GM13977 (cell line): ENCODE measurements around the gene CSPG4.
"Not testable (repeated sequence)": the region's sequence is repeated elsewhere in the genome, so short reads cannot be mapped to it uniquely, and the experiment has no call there.

ENCODE experiments used
- DNase-seq: peaks from one replicate; pipeline ENCODE4 v3.0.0; 2012; ENCODE audit warnings: low spot score
- in situ Hi-C: fragments of 300-500 bp; cut with MboI; formaldehyde crosslinking; loops from one replicate; pipeline ENCODE4 v1.12.0; 2022; ENCODE audit warnings: low sequenced_read_pairs, low pct_unique_long_range_greater_than_20kb, mixed read lengths, inconsistent platforms; ENCODE audit not compliant: unreplicated experiment
- TF ChIP-seq, protein P1 (sequence below): IDR thresholded peaks from 2 replicates; pipeline ENCODE4 v1.5.1; 2012; ENCODE audit warnings: mild to moderate bottlenecking, control low read depth; ENCODE audit not compliant: insufficient read depth; ENCODE audit errors: extremely low read depth, missing control alignments

CSPG4 gene

DNA sequence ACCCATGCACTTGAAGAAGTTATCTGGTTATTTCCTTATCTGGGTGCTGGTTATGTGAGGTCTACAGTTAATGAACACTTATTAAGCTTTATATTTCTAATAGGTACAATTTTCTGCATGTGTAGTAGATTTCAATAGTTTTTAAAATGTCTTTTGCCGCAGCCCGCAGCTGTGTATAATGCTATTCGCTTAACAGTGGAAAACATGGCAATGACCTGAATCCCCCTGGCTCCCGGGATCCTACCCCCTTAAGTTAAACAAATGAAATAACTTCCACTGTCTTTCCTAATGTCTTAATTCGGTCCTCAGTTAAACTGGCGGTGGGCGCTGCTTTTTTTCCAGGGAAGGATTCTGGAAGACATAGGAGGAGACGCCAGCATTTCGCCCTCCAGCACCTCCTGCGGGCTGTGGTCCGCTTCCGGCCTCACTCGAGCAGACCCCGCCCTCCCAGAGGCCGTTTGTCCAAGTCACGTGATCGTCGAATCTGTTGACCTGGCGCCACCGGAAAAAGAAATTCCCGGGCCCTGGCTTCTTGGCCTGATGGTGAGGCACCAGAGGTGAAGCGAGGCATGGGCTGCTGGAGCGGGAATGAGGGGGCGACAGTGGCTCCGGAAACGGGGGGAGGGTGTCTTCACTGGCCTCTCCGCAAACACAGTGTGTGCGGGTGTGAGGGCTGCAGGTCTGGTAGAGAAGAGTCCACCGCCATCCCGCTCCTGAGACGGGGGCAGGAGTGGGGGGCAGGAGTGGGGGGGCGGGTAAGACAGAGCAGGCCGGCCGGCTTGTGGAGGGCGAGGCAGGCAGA is 45.6 kb upstream of the CSPG4 start:
- TF ChIP-seq, protein P1, sequence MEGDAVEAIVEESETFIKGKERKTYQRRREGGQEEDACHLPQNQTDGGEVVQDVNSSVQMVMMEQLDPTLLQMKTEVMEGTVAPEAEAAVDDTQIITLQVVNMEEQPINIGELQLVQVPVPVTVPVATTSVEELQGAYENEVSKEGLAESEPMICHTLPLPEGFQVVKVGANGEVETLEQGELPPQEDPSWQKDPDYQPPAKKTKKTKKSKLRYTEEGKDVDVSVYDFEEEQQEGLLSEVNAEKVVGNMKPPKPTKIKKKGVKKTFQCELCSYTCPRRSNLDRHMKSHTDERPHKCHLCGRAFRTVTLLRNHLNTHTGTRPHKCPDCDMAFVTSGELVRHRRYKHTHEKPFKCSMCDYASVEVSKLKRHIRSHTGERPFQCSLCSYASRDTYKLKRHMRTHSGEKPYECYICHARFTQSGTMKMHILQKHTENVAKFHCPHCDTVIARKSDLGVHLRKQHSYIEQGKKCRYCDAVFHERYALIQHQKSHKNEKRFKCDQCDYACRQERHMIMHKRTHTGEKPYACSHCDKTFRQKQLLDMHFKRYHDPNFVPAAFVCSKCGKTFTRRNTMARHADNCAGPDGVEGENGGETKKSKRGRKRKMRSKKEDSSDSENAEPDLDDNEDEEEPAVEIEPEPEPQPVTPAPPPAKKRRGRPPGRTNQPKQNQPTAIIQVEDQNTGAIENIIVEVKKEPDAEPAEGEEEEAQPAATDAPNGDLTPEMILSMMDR = peak; percentile 24
- peak; percentile 85 for DNase-seq
- in situ Hi-C loops = no loop called here

DNA sequence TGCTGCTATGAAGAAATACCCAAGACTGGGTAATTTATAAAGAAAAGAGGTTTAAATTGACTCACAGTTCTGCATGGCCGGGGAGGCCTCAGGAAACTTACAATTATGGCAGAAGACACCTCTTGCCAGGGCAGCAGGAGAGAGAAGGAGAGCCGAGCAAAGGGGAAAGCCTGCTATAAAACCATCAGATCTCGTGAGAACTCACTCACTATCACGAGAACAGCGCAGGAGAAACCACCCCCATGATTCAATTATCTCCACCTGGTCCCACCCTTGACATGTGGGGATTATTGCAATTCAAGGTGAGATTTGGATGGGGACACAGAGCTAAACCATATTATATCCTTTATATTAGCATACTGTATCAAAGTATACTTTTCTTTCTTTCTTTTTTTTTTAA is 42.2 kb upstream of the CSPG4 start:
- DNase-seq, in situ Hi-C loops: not testable (repeated sequence)

DNA sequence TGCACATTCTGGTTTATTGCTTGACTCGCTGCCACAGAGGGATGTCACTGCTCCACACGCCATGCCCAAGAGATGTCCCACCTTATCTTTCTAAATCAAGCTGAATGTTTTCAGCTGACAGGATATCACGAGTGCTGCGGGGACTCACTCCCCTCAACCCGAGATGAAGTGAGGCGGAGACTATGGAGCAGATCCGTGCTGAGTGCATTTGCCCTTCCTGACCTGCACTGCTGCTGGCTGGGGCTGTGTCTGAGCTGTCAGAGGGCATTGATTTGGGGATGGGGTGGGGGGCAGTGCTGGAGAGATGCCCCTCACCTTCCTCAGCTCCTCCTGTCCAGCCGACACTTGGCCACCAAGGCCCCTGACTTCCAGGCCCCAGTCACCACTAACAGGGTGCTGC is 40.5 kb upstream of the CSPG4 start:
- TF ChIP-seq, protein P1 = no peak
- in situ Hi-C loops = no loop called here
- DNase-seq = no peak

DNA sequence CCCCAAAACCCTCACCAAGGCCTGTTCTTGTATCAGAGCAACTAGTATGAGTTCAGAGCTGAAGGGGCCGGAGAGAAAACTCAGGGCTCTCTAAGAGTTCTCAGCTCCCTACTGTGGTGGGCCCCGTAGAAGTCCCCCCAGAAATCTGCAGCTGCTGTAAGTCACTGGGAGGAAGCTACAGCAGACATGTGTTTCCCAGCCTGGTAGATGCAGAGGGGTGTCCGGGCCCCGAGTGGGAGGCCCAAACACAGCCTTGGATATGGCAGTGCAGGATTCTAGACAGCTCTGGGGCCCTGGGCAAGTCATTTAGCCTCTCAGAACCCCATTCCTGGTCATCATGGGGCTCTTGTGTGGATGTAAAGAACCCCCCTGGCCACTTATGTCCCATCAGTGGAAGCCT is 39.2 kb upstream of the CSPG4 start:
- in situ Hi-C loops = no loop called here
- TF ChIP-seq, protein P1 = no peak
- no peak for DNase-seq

- in situ Hi-C loops = no loop called here
Observed at GRCh38 chr15:75751116-75751875, 38.6 kb upstream of the CSPG4 start.

GRCh38 chr15:75750261-75751050 is 37.8 kb upstream of the CSPG4 start:
- in situ Hi-C loops = no loop called here
- DNase-seq = no peak
- TF ChIP-seq, protein P1 = no peak

More at GRCh38 chr15:75751116-75751875, 38.6 kb upstream of the CSPG4 start:
- TF ChIP-seq, protein P1 = no peak
- DNase-seq = no peak
